MCF 10A (cell line): Measurements from ENCODE around the gene DRGX. TPM values are rescaled to one million over a fixed set of nuclear protein-coding genes. Genes with fewer than 3 reads are reported as not detected.

Experiments
- BruUV-seq: library from RNA; stranded (reverse); fragments of 400-500 nt; replicated peaks from 2 replicates; lab custom pipeline; 2021; lab: Mats Ljungman, UMichigan
- CTCF ChIA-PET: fragments of 300-600 bp; sonication (Branson Sonifier 250); formaldehyde crosslinking; extraction: SDS; loops from one replicate; lab custom pipeline; 2021; ENCODE audit warnings: antibody characterized with exemption, inconsistent platforms; lab: Yijun Ruan, JAX
- POLR2A ChIA-PET: fragments of 300-600, 350-650 bp; sonication (Branson Sonifier 250); formaldehyde crosslinking; extraction: SDS; loops from one replicate; lab custom pipeline; 2020; ENCODE audit warnings: antibody characterized with exemption, inconsistent platforms; lab: Yijun Ruan, JAX
- DNase-seq: peaks from one replicate; pipeline ENCODE4 v3.0.0-alpha.2; 2018; ENCODE audit not compliant: unreplicated experiment
- H3K27ac Mint-ChIP-seq: one replicate; pipeline ENCODE4 v1.8.0; 2022; ENCODE audit warnings: mild to moderate bottlenecking, low read depth, mixed read lengths; ENCODE audit not compliant: unreplicated experiment
- H3K27me3 Mint-ChIP-seq: one replicate; pipeline ENCODE4 v1.8.0; 2022; ENCODE audit warnings: mixed read lengths; ENCODE audit not compliant: insufficient read depth, unreplicated experiment
- H3K36me3 Mint-ChIP-seq: one replicate; pipeline ENCODE4 v1.8.0; 2022; ENCODE audit warnings: mild to moderate bottlenecking, moderate library complexity, mixed read lengths; ENCODE audit not compliant: insufficient read depth, unreplicated experiment
- H3K4me1 Mint-ChIP-seq: one replicate; pipeline ENCODE4 v1.8.0; 2022; ENCODE audit warnings: mixed read lengths; ENCODE audit not compliant: insufficient read depth, unreplicated experiment
- H3K4me3 Mint-ChIP-seq: one replicate; pipeline ENCODE4 v1.8.0; 2022; ENCODE audit warnings: mild to moderate bottlenecking, moderate library complexity, mixed read lengths; ENCODE audit not compliant: unreplicated experiment
- H3K9me3 Mint-ChIP-seq: one replicate; pipeline ENCODE4 v1.8.0; 2022; ENCODE audit warnings: mixed read lengths; ENCODE audit not compliant: unreplicated experiment
- intact Hi-C: fragments of 100-400 bp; cut with micrococcal nuclease; formaldehyde crosslinking; loops from 2 replicates; pipeline ENCODE4 v1.14.1; 2022
- total RNA-seq: library from RNA; stranded (reverse); gene quantifications from 2 replicates; pipeline ENCODE4 v1.2.3, GENCODE V29; 2022
- TF ChIP-seq, protein P1 (sequence below): fragments of 200-600 bp; IDR thresholded peaks from one replicate; pipeline ENCODE4 v1.8.0; 2022; ENCODE audit warnings: antibody characterized with exemption, mild to moderate bottlenecking; ENCODE audit not compliant: unreplicated experiment

Gene DRGX
- total RNA-seq, 1 experiment from 2014 or later, result not detected

DNA sequence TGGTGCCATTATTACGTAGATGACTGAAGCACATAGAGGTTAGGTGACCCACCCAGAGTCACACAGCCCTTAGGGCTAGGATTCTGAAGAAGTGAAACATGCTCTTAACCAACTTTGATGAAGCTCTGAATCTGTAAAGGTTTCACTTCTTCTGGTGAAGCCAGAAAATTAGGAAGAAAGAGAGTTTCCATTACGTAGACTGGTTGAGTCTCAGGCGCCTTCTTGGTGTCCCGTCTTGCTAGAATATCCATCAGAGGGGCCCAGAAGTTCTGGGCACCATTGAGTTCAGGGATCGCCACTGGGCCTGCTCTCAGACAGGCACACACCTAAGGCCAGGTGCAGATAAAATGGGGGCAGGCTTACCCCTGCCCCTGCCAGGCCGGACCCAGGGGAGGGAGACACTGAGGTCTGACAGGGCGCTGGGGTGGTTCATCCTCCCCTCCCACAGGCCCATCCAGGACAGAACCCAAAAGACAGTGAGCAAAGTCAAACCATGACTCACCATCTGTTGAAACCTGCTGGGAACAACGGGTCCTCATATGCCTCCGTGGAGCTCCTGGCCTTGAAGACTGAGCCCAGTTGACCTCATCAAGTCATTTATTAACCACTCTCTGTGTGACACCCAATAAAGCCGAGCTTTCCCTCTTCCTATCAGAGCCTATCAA is 33.2 kb downstream of the DRGX start:
- intact Hi-C loops, result no loop called here
- CTCF ChIA-PET, result interaction anchor here (0.5 to 0.9 kb wide), 5 partner anchors 8 to 1284 kb away, joined by 3 to 5 read pairs (median 3); no protein-coding TSS in a partner anchor
- H3K27me3 Mint-ChIP-seq, result peaks cover 28% of the 10 kb centered on the region
- TF ChIP-seq, protein P1, sequence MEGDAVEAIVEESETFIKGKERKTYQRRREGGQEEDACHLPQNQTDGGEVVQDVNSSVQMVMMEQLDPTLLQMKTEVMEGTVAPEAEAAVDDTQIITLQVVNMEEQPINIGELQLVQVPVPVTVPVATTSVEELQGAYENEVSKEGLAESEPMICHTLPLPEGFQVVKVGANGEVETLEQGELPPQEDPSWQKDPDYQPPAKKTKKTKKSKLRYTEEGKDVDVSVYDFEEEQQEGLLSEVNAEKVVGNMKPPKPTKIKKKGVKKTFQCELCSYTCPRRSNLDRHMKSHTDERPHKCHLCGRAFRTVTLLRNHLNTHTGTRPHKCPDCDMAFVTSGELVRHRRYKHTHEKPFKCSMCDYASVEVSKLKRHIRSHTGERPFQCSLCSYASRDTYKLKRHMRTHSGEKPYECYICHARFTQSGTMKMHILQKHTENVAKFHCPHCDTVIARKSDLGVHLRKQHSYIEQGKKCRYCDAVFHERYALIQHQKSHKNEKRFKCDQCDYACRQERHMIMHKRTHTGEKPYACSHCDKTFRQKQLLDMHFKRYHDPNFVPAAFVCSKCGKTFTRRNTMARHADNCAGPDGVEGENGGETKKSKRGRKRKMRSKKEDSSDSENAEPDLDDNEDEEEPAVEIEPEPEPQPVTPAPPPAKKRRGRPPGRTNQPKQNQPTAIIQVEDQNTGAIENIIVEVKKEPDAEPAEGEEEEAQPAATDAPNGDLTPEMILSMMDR, result no peak
- no peaks in the 10 kb centered on the region for H3K4me1 Mint-ChIP-seq
- H3K36me3 Mint-ChIP-seq, result peaks cover 4% of the 10 kb centered on the region
- no peak overlapping the region for H3K4me3 Mint-ChIP-seq
- POLR2A ChIA-PET, result no interaction called here
- DNase-seq, result peak; percentile 26
- H3K27ac Mint-ChIP-seq, result no peak overlapping the region
- H3K9me3 Mint-ChIP-seq, result no peaks in the 10 kb centered on the region
- no TSS peak for BruUV-seq

DNA sequence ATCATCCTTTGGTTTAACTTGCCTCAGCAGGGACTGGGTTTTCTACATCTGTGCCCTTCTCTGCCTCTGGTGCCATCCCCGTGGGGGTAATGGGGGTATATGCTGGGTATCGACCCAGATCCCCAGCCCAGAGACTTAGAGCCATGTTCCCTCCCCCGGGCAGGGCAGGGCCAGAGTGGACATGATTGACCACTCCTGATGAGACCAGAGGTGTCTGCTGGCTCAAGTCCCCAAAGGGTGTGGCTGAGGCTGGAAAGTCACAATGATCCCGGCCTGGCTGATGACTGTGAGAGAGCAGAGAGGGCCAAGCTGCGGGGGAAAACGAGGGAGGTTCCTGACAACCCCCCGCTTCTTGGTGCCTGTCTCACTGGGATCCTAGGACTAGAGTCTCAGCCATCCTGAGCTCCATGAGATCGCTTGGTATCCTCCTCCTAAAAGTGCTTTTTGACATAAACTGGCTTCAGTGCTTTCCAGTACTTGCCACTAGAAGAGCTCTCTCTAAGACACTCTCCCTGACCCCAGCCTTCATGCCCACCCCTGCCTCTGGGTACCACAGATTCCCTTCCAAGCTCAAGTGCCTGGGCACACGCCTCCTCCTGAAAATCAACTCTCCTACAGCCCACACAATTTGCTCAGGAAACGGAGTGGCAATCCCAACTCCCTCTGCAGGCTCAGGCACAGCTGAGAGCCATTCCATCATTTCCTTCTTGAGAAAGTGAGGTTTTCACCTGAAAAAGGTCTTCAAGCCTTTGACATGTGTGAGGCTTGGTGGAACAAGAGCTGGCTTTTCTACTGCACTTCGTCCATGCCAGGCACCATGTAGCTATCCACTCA is 33.9 kb downstream of the DRGX start:
- BruUV-seq, result no TSS peak
- TF ChIP-seq, protein P1, result no peak
- H3K4me3 Mint-ChIP-seq, result no peak overlapping the region
- H3K36me3 Mint-ChIP-seq, result peaks cover 4% of the 10 kb centered on the region
- intact Hi-C loops, result no loop called here
- H3K4me1 Mint-ChIP-seq, result no peaks in the 10 kb centered on the region
- H3K9me3 Mint-ChIP-seq, result no peaks in the 10 kb centered on the region
- no peak for DNase-seq
- CTCF ChIA-PET, result interaction anchor here (0.5 to 0.9 kb wide), 6 partner anchors 9 to 852 kb away, joined by 3 to 5 read pairs (median 3); no protein-coding TSS in a partner anchor
- H3K27ac Mint-ChIP-seq, result no peak overlapping the region
- H3K27me3 Mint-ChIP-seq, result peaks cover 28% of the 10 kb centered on the region
- POLR2A ChIA-PET, result interaction anchor here (0.6 kb wide), 1 partner anchor 861 kb away, joined by 3 read pairs; no protein-coding TSS in a partner anchor

DNA sequence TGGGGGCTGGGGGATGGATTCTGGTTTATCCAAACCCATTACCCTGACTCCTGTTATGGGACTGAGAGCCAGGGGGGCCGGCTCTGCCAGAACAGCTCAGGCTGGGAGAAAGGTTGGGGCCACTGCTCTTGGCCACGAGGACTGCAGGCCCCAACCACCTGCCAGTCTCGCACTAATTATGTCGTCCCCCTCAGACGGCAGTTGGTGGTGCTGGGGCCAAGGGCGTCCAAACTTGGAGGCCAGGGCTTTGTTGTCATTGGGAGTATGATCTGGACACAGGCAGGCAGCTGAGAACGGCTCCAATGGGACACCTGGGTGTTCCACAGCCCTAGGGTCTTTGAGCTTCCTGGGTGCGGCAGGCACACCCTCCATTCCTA is 34.7 kb downstream of the DRGX start:
- intact Hi-C loops, result no loop called here
- no peak for DNase-seq
- Mint-ChIP-seq H3K36me3 (peaks cover 4% of the 10 kb centered on the region), H3K27ac (no peak overlapping the region), H3K27me3 (peaks cover 28% of the 10 kb centered on the region), H3K4me3 (no peak overlapping the region), H3K4me1 (no peaks in the 10 kb centered on the region), H3K9me3 (no peaks in the 10 kb centered on the region)
- BruUV-seq, result no TSS peak
- CTCF ChIA-PET, result interaction anchor here (0.5 to 1.3 kb wide), 3 partner anchors 15 to 41 kb away, joined by 3 read pairs; no protein-coding TSS in a partner anchor
- TF ChIP-seq, protein P1, result no peak
- POLR2A ChIA-PET, result interaction anchor here (0.6 kb wide), 1 partner anchor 862 kb away, joined by 3 read pairs; no protein-coding TSS in a partner anchor
